Muscle of leg (tissue), 11 donors: Measurements from ENCODE around the gene EIF5AL1. TPM values are rescaled to one million over a fixed set of nuclear protein-coding genes. Genes with fewer than 3 reads are reported as not detected.

Source experiments
- DNase-seq: peaks from one replicate; pipeline ENCODE4 v3.0.0; 2013
- H3K27ac ChIP-seq: one replicate; pipeline ENCODE4 v1.5.1; 2013; ENCODE audit warnings: mild to moderate bottlenecking, low read length, control low read depth
- H3K27me3 ChIP-seq: one replicate; pipeline ENCODE4 v1.6.1; 2013; ENCODE audit warnings: low read length; ENCODE audit not compliant: control insufficient read depth, insufficient read depth
- H3K36me3 ChIP-seq: one replicate; pipeline ENCODE4 v1.6.1; 2013; ENCODE audit warnings: low read length; ENCODE audit not compliant: control insufficient read depth, insufficient read depth
- H3K4me1 ChIP-seq: one replicate; pipeline ENCODE4 v1.6.1; 2013; ENCODE audit warnings: low read length; ENCODE audit not compliant: control insufficient read depth, insufficient read depth
- H3K4me3 ChIP-seq: one replicate; pipeline ENCODE4 v1.5.1; 2013; ENCODE audit warnings: low read length, control low read depth
- H3K9me3 ChIP-seq: replicated peaks from 2 replicates; pipeline ENCODE4 v1.6.1; 2013; ENCODE audit warnings: low read depth, low read length; ENCODE audit not compliant: control insufficient read depth
- WGBS: methylation state at CpG from one replicate; pipeline ENCODE4 v1.1.5; 2013; ENCODE audit warnings: missing lambda C conversion rate; ENCODE audit not compliant: insufficient coverage; 5-methylcytosine and 5-hydroxymethylcytosine counted together
- polyA plus RNA-seq, 8 donors: library from polyadenylated mRNA; unstranded; fragments of 120-200 nt; gene quantifications; one replicate each; pipeline versions ENCODE4 v1.2.1 to v1.2.3, GENCODE V29; 2013; ENCODE audit warnings: inconsistent platforms in 1 of 8, low replicate concordance in 1 of 8; ENCODE audit not compliant: insufficient read length in 8 of 8, insufficient read depth in 1 of 8
- total RNA-seq: library from RNA; stranded (reverse); fragments of 120-200 nt; gene quantifications from one replicate; pipeline ENCODE4 v1.2.4, GENCODE V29; 2013

Gene EIF5AL1
- total and polyA plus RNA-seq, 9 donors = 0.13 to 4.3 (median 1.6) TPM

GRCh38 chr10:79483948-79484347, 28.4 kb upstream of the EIF5AL1 start:
- peak overlapping the region; percentile 74 for H3K27ac ChIP-seq
- H3K9me3 ChIP-seq = no peaks in the 10 kb centered on the region
- no peaks in the 10 kb centered on the region for H3K36me3 ChIP-seq
- 56% methylated on average over 1 of the region's 2 CpGs for WGBS
- peak; percentile 85 for DNase-seq
- H3K4me3 ChIP-seq = no peak overlapping the region
- peaks cover 38% of the 10 kb centered on the region for H3K4me1 ChIP-seq
- no peaks in the 10 kb centered on the region for H3K27me3 ChIP-seq

GRCh38 chr10:79484476-79484875, 27.9 kb upstream of the EIF5AL1 start:
- H3K4me1 ChIP-seq = peaks cover 43% of the 10 kb centered on the region
- no peak for DNase-seq
- no peaks in the 10 kb centered on the region for H3K36me3 ChIP-seq
- no peak overlapping the region for H3K4me3 ChIP-seq
- peak overlapping the region; percentile 38 for H3K27ac ChIP-seq
- no peaks in the 10 kb centered on the region for H3K9me3 ChIP-seq
- no peaks in the 10 kb centered on the region for H3K27me3 ChIP-seq
- WGBS = 77% methylated on average over 2 of the region's 6 CpGs

GRCh38 chr10:79487296-79488194, 24.8 kb upstream of the EIF5AL1 start:
- Histone ChIP-seq H3K27ac (peak overlapping the region; percentile 65), H3K4me1 (peaks cover 71% of the 10 kb centered on the region), H3K4me3 (no peak overlapping the region), H3K36me3 (no peaks in the 10 kb centered on the region), H3K9me3 (no peaks in the 10 kb centered on the region), H3K27me3 (no peaks in the 10 kb centered on the region)
- 42% methylated on average over 6 of the region's 10 CpGs for WGBS
- peak; percentile 74 for DNase-seq

GRCh38 chr10:79488336-79488735, 24.0 kb upstream of the EIF5AL1 start:
- 61% methylated on average over 3 of the region's 5 CpGs for WGBS
- Histone ChIP-seq H3K27me3 (no peaks in the 10 kb centered on the region), H3K4me1 (peaks cover 76% of the 10 kb centered on the region), H3K36me3 (no peaks in the 10 kb centered on the region), H3K4me3 (no peak overlapping the region), H3K9me3 (no peaks in the 10 kb centered on the region), H3K27ac (peak overlapping the region; percentile 65)
- DNase-seq = peak; percentile 85

- no peak overlapping the region for H3K27ac ChIP-seq
- no peaks in the 10 kb centered on the region for H3K27me3 ChIP-seq
- no peak for DNase-seq
- 82% methylated on average over 2 of the region's 3 CpGs for WGBS
- peaks cover 77% of the 10 kb centered on the region for H3K4me1 ChIP-seq
- H3K36me3 ChIP-seq = no peaks in the 10 kb centered on the region
- H3K4me3 ChIP-seq = no peak overlapping the region
- no peaks in the 10 kb centered on the region for H3K9me3 ChIP-seq
These were observed 23.5 kb upstream of the EIF5AL1 start for GRCh38 chr10:79488870-79489269.

GRCh38 chr10:79490400-79491142, 21.8 kb upstream of the EIF5AL1 start:
- Histone ChIP-seq H3K27ac (peak overlapping the region; percentile 83), H3K27me3 (no peaks in the 10 kb centered on the region), H3K9me3 (no peaks in the 10 kb centered on the region), H3K36me3 (no peaks in the 10 kb centered on the region), H3K4me3 (no peak overlapping the region), H3K4me1 (peaks cover 86% of the 10 kb centered on the region)
- whole genome bisulfite sequencing = 17% methylated on average over 6 of the region's 9 CpGs
- DNase-seq = peak; percentile 92

- Histone ChIP-seq H3K27me3 (no peaks in the 10 kb centered on the region), H3K36me3 (no peaks in the 10 kb centered on the region), H3K27ac (peak overlapping the region; percentile 83), H3K9me3 (no peaks in the 10 kb centered on the region), H3K4me1 (peaks cover 86% of the 10 kb centered on the region), H3K4me3 (no peak overlapping the region)
- WGBS = 100% methylated on average over 2 of the region's 6 CpGs
- peak; percentile 49 for DNase-seq
These were observed 21.0 kb upstream of the EIF5AL1 start for GRCh38 chr10:79491143-79491835.

GRCh38 chr10:79492256-79492655, 20.1 kb upstream of the EIF5AL1 start:
- Histone ChIP-seq H3K9me3 (no peaks in the 10 kb centered on the region), H3K27ac (peak overlapping the region; percentile 71), H3K4me1 (peaks cover 85% of the 10 kb centered on the region), H3K27me3 (peaks cover 4% of the 10 kb centered on the region), H3K4me3 (no peak overlapping the region), H3K36me3 (no peaks in the 10 kb centered on the region)
- DNase-seq = no peak
- 97% methylated on average over 5 of the region's 6 CpGs for WGBS

- 53% methylated on average over 2 of the region's 3 CpGs for WGBS
- peak overlapping the region; percentile 71 for H3K27ac ChIP-seq
These were observed 19.5 kb upstream of the EIF5AL1 start for GRCh38 chr10:79492839-79493238.

GRCh38 chr10:79493806-79494205, 18.5 kb upstream of the EIF5AL1 start:
- H3K4me3 ChIP-seq = no peak overlapping the region
- no peak overlapping the region for H3K27ac ChIP-seq
- H3K4me1 ChIP-seq = peaks cover 74% of the 10 kb centered on the region
- DNase-seq = no peak
- H3K9me3 ChIP-seq = no peaks in the 10 kb centered on the region
- no CpG with 5 or more reads among the region's 1 CpG for WGBS
- peaks cover 4% of the 10 kb centered on the region for H3K27me3 ChIP-seq
- H3K36me3 ChIP-seq = no peaks in the 10 kb centered on the region

More at GRCh38 chr10:79492839-79493238, 19.5 kb upstream of the EIF5AL1 start:
- Histone ChIP-seq H3K4me3 (no peak overlapping the region), H3K27me3 (peaks cover 4% of the 10 kb centered on the region), H3K36me3 (no peaks in the 10 kb centered on the region), H3K9me3 (no peaks in the 10 kb centered on the region), H3K4me1 (peaks cover 83% of the 10 kb centered on the region)
- peak; percentile 68 for DNase-seq
